Hepatocyte (in vitro differentiated cells): Measurements from ENCODE around the gene SRC.

Experiments
- CTCF ChIP-seq: fragments of 200-600 bp; sonication (generic); IDR thresholded peaks from 2 replicates; pipeline ENCODE4 v1.5.1; 2016; ENCODE audit warnings: antibody characterized with exemption, mild to moderate bottlenecking; ENCODE audit not compliant: poor library complexity
- EZH2 ChIP-seq: fragments of 200-600 bp; sonication (generic); IDR thresholded peaks from 2 replicates; pipeline ENCODE4 v1.6.1; 2016; ENCODE audit warnings: antibody characterized with exemption, mild to moderate bottlenecking, borderline replicate concordance

GRCh38 chr20:37401282-37401929 lies 55.5 kb downstream of the SRC start:
- no peak for TF ChIP-seq CTCF
- TF ChIP-seq EZH2 = no peak
